IMR-90 (cell line): ENCODE measurements around the gene NCOA3. TPM values are rescaled to one million over a fixed set of nuclear protein-coding genes. Genes with fewer than 3 reads are reported as not detected.

ENCODE experiments used
- ATAC-seq: fragments of 200-7000 bp; cut with Tn5 transposase; 2 replicates; pipeline ENCODE4 v1.9.1; 2020; ENCODE audit warnings: low read depth, mild to moderate bottlenecking, moderate library complexity
- BruUV-seq: library from RNA; stranded (reverse); fragments of 400-500 nt; replicated peaks from 2 replicates; lab custom pipeline; 2021; lab: Mats Ljungman, UMichigan
- CTCF ChIA-PET: fragments of 300-600 bp; formaldehyde crosslinking; extraction: SDS; loops from one replicate; lab custom pipeline; 2021; ENCODE audit warnings: antibody characterized with exemption; lab: Yijun Ruan, JAX
- POLR2A ChIA-PET: fragments of 300-600 bp; sonication (Branson Sonifier 250); formaldehyde crosslinking; loops from one replicate; lab custom pipeline; 2022; ENCODE audit warnings: antibody characterized with exemption; ENCODE audit not compliant: unreplicated experiment; lab: Charles Lee
- DNase-seq: peaks from one replicate; pipeline ENCODE4 v3.0.0; 2013
- H2AFZ ChIP-seq: replicated peaks from 2 replicates; pipeline ENCODE3; 2013; ENCODE audit warnings: low read length, mild to moderate bottlenecking; ENCODE audit not compliant: poor library complexity
- H2AK5ac ChIP-seq: 2 replicates; pipeline ENCODE4 v1.6.1; 2013; ENCODE audit warnings: low read depth, low read length, inconsistent platforms
- H2AK9ac ChIP-seq: replicated peaks from 2 replicates; pipeline ENCODE3; 2013; ENCODE audit warnings: mild to moderate bottlenecking, low read depth, low read length, moderate library complexity; ENCODE audit not compliant: poor library complexity
- H2BK120ac ChIP-seq: 2 replicates; pipeline ENCODE4 v1.6.1; 2013; ENCODE audit warnings: low read depth, low read length, inconsistent platforms
- H2BK15ac ChIP-seq: 3 replicates; pipeline ENCODE4 v1.6.1; 2013; ENCODE audit warnings: low read depth, low read length, inconsistent platforms
- H2BK20ac ChIP-seq: 2 replicates; pipeline ENCODE4 v1.6.1; 2013; ENCODE audit warnings: low read depth, mild to moderate bottlenecking, inconsistent platforms, low read length, moderate library complexity
- H2BK5ac ChIP-seq: 2 replicates; pipeline ENCODE4 v1.6.1; 2013; ENCODE audit warnings: mild to moderate bottlenecking, low read depth, low read length, inconsistent platforms; ENCODE audit not compliant: poor library complexity, severe bottlenecking
- H3K14ac ChIP-seq: replicated peaks from 2 replicates; pipeline ENCODE4 v1.6.1; 2013; ENCODE audit warnings: low read depth, low read length, inconsistent platforms
- H3K18ac ChIP-seq: 2 replicates; pipeline ENCODE4 v1.6.1; 2013; ENCODE audit warnings: low read depth, low read length, control low read depth
- H3K23ac ChIP-seq: 2 replicates; pipeline ENCODE4 v1.6.1; 2013; ENCODE audit warnings: low read depth, low read length, inconsistent platforms
- H3K27ac ChIP-seq: 2 replicates; pipeline ENCODE4 v1.5.1; 2013; ENCODE audit warnings: mild to moderate bottlenecking, control low read depth, low read length; ENCODE audit not compliant: insufficient read depth
- H3K27me3 ChIP-seq: 2 replicates; pipeline ENCODE4 v1.6.1; 2013; ENCODE audit warnings: low read length; ENCODE audit not compliant: control insufficient read depth, insufficient read depth
- H3K36me3 ChIP-seq: 2 replicates; pipeline ENCODE4 v1.6.1; 2013; ENCODE audit warnings: low read length, mixed read lengths; ENCODE audit not compliant: control insufficient read depth, insufficient read depth
- H3K4ac ChIP-seq: 2 replicates; pipeline ENCODE4 v1.6.1; 2013; ENCODE audit warnings: low read depth, low read length, inconsistent platforms
- H3K4me1 ChIP-seq: 2 replicates; pipeline ENCODE4 v1.6.1; 2013; ENCODE audit warnings: low read length, mixed read lengths; ENCODE audit not compliant: control insufficient read depth, insufficient read depth
- H3K4me2 ChIP-seq: 2 replicates; pipeline ENCODE4 v1.6.1; 2013; ENCODE audit warnings: low read depth, mild to moderate bottlenecking, control low read depth, low read length, moderate library complexity
- H3K4me3 ChIP-seq: 2 replicates; pipeline ENCODE4 v1.5.1; 2013; ENCODE audit warnings: low read depth, mild to moderate bottlenecking, control low read depth, low read length, moderate library complexity; ENCODE audit not compliant: insufficient read depth
- H3K56ac ChIP-seq: 2 replicates; pipeline ENCODE4 v1.6.1; 2013; ENCODE audit warnings: low read length, inconsistent platforms; ENCODE audit not compliant: insufficient read depth; ENCODE audit errors: extremely low read depth
- H3K79me1 ChIP-seq, 2 experiments: 2 replicates each; pipeline ENCODE4 v1.6.1; 2013; ENCODE audit warnings: low read length in 2 of 2, inconsistent platforms in 1 of 2, low read depth in 1 of 2
- H3K9ac ChIP-seq: 2 replicates; pipeline ENCODE4 v1.6.1; 2013; ENCODE audit warnings: low read depth, low read length, control low read depth
- H3K9me1 ChIP-seq: 2 replicates; pipeline ENCODE4 v1.6.1; 2013; ENCODE audit warnings: low read length, inconsistent platforms; ENCODE audit not compliant: insufficient read depth
- H3K9me3 ChIP-seq: 2 replicates; pipeline ENCODE4 v1.6.1; 2013; ENCODE audit warnings: low read length; ENCODE audit not compliant: control insufficient read depth, insufficient read depth
- H4K20me1 ChIP-seq: 2 replicates; pipeline ENCODE4 v1.6.1; 2013; ENCODE audit warnings: low read length, inconsistent platforms; ENCODE audit not compliant: insufficient read depth
- H4K5ac ChIP-seq: 2 replicates; pipeline ENCODE4 v1.6.1; 2013; ENCODE audit warnings: mild to moderate bottlenecking, low read depth, low read length, control low read depth
- H4K8ac ChIP-seq, 2 experiments: 2 replicates each; pipeline ENCODE4 v1.6.1; 2013; ENCODE audit warnings: low read depth in 2 of 2, low read length in 2 of 2, control low read depth in 1 of 2, inconsistent platforms in 1 of 2
- H4K91ac ChIP-seq: 2 replicates; pipeline ENCODE4 v1.6.1; 2013; ENCODE audit warnings: low read depth, low read length, inconsistent platforms; ENCODE audit not compliant: insufficient read depth
- BHLHE40 ChIP-seq: fragments of 150-350 bp; IDR thresholded peaks from 2 replicates; pipeline ENCODE4 v1.6.1; 2016; ENCODE audit warnings: mild to moderate bottlenecking, low read depth, low read length
- CEBPB ChIP-seq: IDR thresholded peaks from 2 replicates; pipeline ENCODE4 v1.6.1; 2012; ENCODE audit warnings: low read depth, low read length, improper control_type of control experiment
- CHD1 ChIP-seq: IDR thresholded peaks from 2 replicates; pipeline ENCODE4 v1.6.1; 2012; ENCODE audit warnings: low read depth, low read length, improper control_type of control experiment
- ELK1 ChIP-seq: fragments of 150-350 bp; IDR thresholded peaks from 2 replicates; pipeline ENCODE4 v1.6.1; 2016; ENCODE audit warnings: low read depth, mild to moderate bottlenecking, low read length, moderate library complexity, borderline replicate concordance
- MAZ ChIP-seq: IDR thresholded peaks from 2 replicates; pipeline ENCODE4 v1.6.1; 2012; ENCODE audit warnings: low read depth, mild to moderate bottlenecking, low read length, improper control_type of control experiment, moderate library complexity, borderline replicate concordance
- MXI1 ChIP-seq: IDR thresholded peaks from 2 replicates; pipeline ENCODE4 v1.6.1; 2012; ENCODE audit warnings: low read depth, mild to moderate bottlenecking, low read length, moderate library complexity, borderline replicate concordance
- RAD21 ChIP-seq: IDR thresholded peaks from 2 replicates; pipeline ENCODE4 v1.6.1; 2012; ENCODE audit warnings: low read length, improper control_type of control experiment
- RFX5 ChIP-seq: IDR thresholded peaks from 2 replicates; pipeline ENCODE4 v1.8.0; 2012; ENCODE audit warnings: low read depth, mild to moderate bottlenecking, low read length, moderate library complexity
- SMC3 ChIP-seq: fragments of 150-350 bp; IDR thresholded peaks from 2 replicates; pipeline ENCODE4 v1.6.1; 2016; ENCODE audit warnings: low read depth, mild to moderate bottlenecking, antibody characterized with exemption, low read length, moderate library complexity
- WGBS, 2 experiments: methylation state at CpG; one replicate each; pipeline versions ENCODE4 v1.1.5 to v1.1.7; 2013; ENCODE audit warnings: missing lambda C conversion rate in 2 of 2; ENCODE audit not compliant: insufficient read length in 1 of 2; ENCODE audit errors: extremely low coverage in 2 of 2; 5-methylcytosine and 5-hydroxymethylcytosine counted together
- dilution Hi-C: fragments of 300-500 bp; cut with HindIII; formaldehyde crosslinking; loops from one replicate; pipeline ENCODE4 v1.14.3; 2018; ENCODE audit warnings: low sequenced_read_pairs; ENCODE audit not compliant: unreplicated experiment
- in situ Hi-C: fragments of 300-500 bp; cut with MboI; formaldehyde crosslinking; loops from 3 replicates; pipeline ENCODE4 v1.14.3; 2019; ENCODE audit warnings: low sequenced_read_pairs, inconsistent platforms, mixed read lengths
- intact Hi-C: fragments of 100-400 bp; cut with micrococcal nuclease; formaldehyde crosslinking; loops from 2 replicates; pipeline ENCODE4 v1.10.0; 2022
- polyA plus RNA-seq, 3 experiments: library from polyadenylated mRNA; depleted of rRNA; stranded (reverse); fragments of >200 nt; gene quantifications; 2 replicates each; pipeline ENCODE4 v1.2.3, GENCODE V29; 2012; ENCODE audit warnings: low replicate concordance in 1 of 3
- total RNA-seq: library from RNA; depleted of rRNA; stranded (reverse); fragments of >200 nt; gene quantifications from 2 replicates; pipeline ENCODE4 v1.2.3, GENCODE V29; 2012
- TF ChIP-seq, protein P1 (sequence below): fragments of 150-350 bp; IDR thresholded peaks from 2 replicates; pipeline ENCODE4 v1.6.1; 2017; ENCODE audit warnings: mild to moderate bottlenecking, antibody characterized with exemption, low read length, low read depth

NCOA3 gene
- total and polyA plus RNA-seq, 2 of the 4 experiments (the other 2 are of a cell fraction), result 8.8 to 29.0 TPM

- Histone ChIP-seq H3K9me1 (peaks cover 3% of the 10 kb centered on the region; the same call in 1 of the 2 replicates), H4K91ac (no peak overlapping the region), H3K79me1 (0 out of 4 replicates have a peak, but pooled peaks cover 0 to 2% of the 10 kb centered on the region in 2 experiments), H4K20me1 (no peaks in the 10 kb centered on the region), H3K4ac (no peak overlapping the region), H3K4me2 (no peak overlapping the region), H3K9me3 (no peaks in the 10 kb centered on the region), H2AK5ac (no peak overlapping the region), H3K36me3 (peaks cover 15% of the 10 kb centered on the region; the same call in 1 of the 2 replicates), H3K27me3 (no peaks in the 10 kb centered on the region), H3K56ac (no peak overlapping the region), H4K5ac (no peak overlapping the region), H3K9ac (no peak overlapping the region), H2AFZ (no peak overlapping the region), H4K8ac (no peak overlapping the region), H3K4me1 (no peaks in the 10 kb centered on the region), H3K18ac (no peak overlapping the region), H3K23ac (no peak overlapping the region), H2BK15ac (no peak overlapping the region), H2BK120ac (no peak overlapping the region), H2BK20ac (no peak overlapping the region), H3K4me3 (no peak overlapping the region), H3K27ac (no peak overlapping the region), H3K14ac (no peak overlapping the region), H2BK5ac (no peak overlapping the region), H2AK9ac (no peak overlapping the region)
- ATAC-seq (no peak), DNase-seq (no peak)
- CTCF ChIA-PET, result interaction anchor here (0.6 kb wide), 2 partner anchors 150 to 713 kb away, joined by 3 to 5 read pairs; no protein-coding TSS in a partner anchor
- in situ Hi-C loops, result loop anchor here (25.0 kb wide), 1 partner anchor 1251 kb away; the partner anchor contains the start of gene ARFGEF2
- dilution Hi-C loops, result no loop called here
- BruUV-seq, result no TSS peak
- WGBS, 2 experiments, result 92% methylated on average over 8 of the region's 12 CpGs; no CpG with 5 or more reads in 1 of the 2 experiments
- POLR2A ChIA-PET, result no interaction called here
- intact Hi-C loops, result loop anchor here (5.0 kb wide), 1 partner anchor 636 kb away; no protein-coding TSS in a partner anchor
- no peak for TF ChIP-seq ELK1
- no peak for TF ChIP-seq MAZ
- TF ChIP-seq RFX5, result no peak
- TF ChIP-seq, protein P1, sequence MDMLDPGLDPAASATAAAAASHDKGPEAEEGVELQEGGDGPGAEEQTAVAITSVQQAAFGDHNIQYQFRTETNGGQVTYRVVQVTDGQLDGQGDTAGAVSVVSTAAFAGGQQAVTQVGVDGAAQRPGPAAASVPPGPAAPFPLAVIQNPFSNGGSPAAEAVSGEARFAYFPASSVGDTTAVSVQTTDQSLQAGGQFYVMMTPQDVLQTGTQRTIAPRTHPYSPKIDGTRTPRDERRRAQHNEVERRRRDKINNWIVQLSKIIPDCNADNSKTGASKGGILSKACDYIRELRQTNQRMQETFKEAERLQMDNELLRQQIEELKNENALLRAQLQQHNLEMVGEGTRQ, result no peak
- TF ChIP-seq BHLHE40, result no peak
- no peak for TF ChIP-seq CEBPB
- TF ChIP-seq CHD1, result no peak
- no peak for TF ChIP-seq SMC3
- no peak for TF ChIP-seq MXI1
- TF ChIP-seq RAD21, result no peak
These were observed 159.5 kb downstream of the NCOA3 start for GRCh38 chr20:47660983-47661700.
